GM21723 (cell line): ENCODE results near the gene STXBP6.

Experiments
- ATAC-seq: cut with Tn5 transposase; IDR thresholded peaks from one replicate; pipeline ENCODE4 v1.9.1; 2021; ENCODE audit warnings: mild to moderate bottlenecking, moderate library complexity; ENCODE audit not compliant: unreplicated experiment

STXBP6 gene

DNA sequence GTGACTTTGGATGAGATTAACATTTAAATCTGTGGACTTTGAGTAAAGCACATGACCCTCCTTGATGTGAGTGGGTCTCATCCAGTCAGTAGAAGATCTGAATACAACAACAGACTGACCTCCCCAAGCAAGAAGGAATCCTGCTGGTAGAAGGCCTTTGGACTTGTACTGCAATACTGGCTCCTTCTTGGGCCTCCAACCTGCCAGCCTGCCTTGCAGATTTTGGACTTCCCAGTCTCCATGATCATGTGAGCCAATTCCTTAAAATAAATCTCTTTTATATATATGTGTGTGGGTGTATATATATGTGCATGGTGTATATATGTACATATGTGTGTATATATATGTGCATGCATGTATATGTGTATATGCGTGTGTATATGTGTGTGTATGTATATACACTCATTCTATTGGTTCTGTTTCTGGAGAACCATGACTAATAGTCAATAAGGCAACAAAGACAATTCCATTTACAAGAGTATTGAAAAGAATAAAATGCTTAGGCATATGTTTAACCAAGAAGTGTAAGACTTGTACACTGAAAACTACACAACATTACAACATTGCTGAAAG is 183.8 kb downstream of the STXBP6 start:
- ATAC-seq = no peak

DNA sequence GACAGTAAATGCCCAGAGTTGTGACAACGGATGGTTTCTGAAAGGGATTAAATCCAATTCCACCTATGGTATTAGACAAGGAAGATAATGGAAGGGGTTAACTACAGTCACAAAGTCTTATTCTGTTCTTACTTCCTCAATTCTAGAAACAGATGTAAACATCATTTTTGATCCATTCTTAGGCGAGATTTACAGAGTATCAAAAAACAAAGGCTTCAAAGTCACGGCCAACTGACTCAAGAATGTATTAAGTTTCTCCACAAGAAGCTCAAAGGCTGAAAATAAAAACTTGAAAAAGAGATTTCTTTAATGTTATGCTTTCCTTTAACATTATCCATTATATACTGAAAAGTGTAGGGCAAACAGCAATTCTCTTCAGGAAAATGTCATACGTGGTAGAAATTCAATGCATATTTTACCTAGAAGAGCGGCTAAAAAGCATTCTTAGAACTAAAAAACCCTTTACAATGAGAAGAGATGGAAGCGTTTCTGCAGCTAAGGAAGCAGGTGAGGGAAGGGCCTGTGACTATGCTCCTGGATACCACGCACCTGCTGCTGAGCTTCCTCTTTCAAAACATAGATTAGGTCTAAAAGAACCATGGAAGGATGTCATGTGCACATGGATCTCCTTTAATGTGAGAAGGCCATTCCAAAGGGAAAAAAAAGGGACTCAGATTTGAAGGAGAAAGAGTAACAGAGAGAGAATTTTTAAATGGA is 185.8 kb downstream of the STXBP6 start:
- ATAC-seq = no peak

- ATAC-seq = no peak
These were observed 188.8 kb downstream of the STXBP6 start for GRCh38 chr14:24861083-24861630.

GRCh38 chr14:24859559-24859958 is 190.4 kb downstream of the STXBP6 start:
- no peak for ATAC-seq

GRCh38 chr14:24858684-24859083 is 191.3 kb downstream of the STXBP6 start:
- ATAC-seq = no peak

GRCh38 chr14:24858052-24858451 is 191.9 kb downstream of the STXBP6 start:
- no peak for ATAC-seq

DNA sequence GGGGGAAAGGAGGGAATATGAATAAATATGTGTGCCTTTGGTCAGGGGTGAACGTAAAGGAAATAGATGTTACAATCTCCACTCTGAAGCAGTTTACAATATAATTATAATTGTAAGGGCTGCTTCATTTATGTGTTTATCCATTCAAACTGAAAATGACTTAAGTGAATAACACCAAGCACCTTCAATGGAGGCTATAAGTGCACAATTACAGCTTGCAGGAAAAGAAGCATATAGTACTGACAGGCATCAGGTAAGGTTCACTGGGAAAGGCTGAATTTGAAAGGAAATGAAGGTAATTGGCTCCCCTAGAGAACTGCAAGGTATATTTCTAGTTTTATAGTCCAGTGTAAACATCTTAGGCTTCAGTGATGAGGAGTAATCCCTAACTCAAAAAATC is 192.7 kb downstream of the STXBP6 start:
- no peak for ATAC-seq

- ATAC-seq = no peak
These were observed 196.5 kb downstream of the STXBP6 start for GRCh38 chr14:24853446-24853845.

- ATAC-seq = no peak
These were observed 197.5 kb downstream of the STXBP6 start for GRCh38 chr14:24852312-24853060.

DNA sequence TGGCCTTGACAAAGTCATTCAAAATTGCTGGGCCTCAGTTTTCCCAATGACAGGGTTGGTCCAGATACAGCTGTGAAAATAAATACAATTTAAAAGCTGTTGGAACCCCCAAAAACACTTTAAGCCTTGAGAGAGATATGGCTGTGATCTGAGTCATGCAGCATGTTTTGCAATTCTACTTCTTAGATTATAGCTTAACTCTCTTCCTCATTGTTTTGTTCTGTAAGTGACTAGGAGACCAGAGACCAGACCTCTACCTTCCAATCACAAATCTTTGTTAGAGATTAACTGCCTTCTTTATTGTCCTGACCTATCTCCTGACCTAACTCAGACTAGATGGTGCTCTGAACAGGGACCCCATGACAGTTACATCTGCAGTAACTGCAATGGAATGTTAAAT is 198.1 kb downstream of the STXBP6 start:
- ATAC-seq = no peak

DNA sequence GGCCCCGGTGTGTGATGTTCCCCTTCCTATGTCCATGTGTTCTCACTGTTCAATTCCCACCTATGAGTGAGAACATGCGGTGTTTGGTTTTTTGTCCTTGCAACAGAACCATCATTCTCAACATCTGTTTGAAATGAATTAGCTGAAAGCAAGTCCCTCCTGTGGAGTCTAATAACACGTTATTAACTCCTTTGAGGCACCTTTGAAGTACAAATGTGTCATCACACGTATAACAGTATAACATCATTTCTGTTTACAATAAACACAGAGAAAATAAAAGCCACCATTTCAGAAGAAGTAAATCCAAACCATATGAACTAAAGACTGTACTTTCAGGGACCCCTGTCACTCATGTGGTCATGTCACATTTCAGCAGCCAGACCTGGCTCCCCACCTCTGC is 198.5 kb downstream of the STXBP6 start:
- ATAC-seq = no peak

DNA sequence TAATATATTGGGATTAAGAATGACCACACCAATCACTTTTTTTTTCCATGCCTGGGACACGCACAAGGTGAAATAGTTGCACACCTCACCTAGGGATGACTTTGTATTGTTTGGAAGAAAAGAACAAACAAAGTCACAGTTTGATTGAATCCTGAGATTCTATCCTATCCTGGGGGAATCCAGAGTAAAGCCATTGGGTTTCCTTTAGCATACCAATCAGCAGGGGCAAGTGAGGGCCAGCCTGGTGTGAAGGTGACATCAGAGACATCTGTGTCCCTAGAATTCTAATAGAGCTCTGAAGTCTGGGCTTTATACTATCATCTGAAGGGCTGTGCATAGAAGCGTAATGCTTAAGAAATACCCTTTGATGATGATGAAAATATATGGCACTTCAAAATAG is 199.9 kb downstream of the STXBP6 start:
- no peak for ATAC-seq

- no peak for ATAC-seq
These were observed 200.5 kb downstream of the STXBP6 start for GRCh38 chr14:24849471-24849870.

- ATAC-seq = no peak
These were observed 201.7 kb downstream of the STXBP6 start for GRCh38 chr14:24848102-24848790.

DNA sequence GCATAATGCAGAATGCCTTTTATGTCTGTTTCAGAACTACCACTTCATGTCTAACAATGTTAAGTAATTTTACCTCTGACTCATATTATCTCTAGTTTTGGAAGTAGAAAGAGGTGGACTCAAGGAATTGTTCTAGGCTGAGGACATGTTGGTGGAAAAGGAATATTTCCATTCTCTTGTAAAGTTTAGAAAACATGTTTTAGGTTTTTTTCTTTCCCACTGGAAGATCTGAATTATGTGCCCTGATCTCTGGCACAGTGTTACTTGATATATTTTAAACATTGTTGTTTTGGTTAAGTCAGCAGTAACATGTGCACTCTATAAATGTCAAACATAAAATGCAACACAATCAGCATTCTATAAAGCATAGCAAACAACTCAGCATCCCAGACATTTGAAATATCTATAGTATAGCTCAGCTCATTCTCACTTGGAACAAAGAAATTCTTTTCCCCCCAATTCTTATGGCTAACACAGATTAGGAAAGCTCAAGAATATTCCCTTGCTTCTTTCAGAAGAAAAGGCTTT is 202.3 kb downstream of the STXBP6 start:
- no peak for ATAC-seq

GRCh38 chr14:24846261-24846660 is 203.7 kb downstream of the STXBP6 start:
- ATAC-seq = no peak

GRCh38 chr14:24845851-24846250 is 204.1 kb downstream of the STXBP6 start:
- ATAC-seq = no peak

- ATAC-seq = no peak
These were observed 205.9 kb downstream of the STXBP6 start for GRCh38 chr14:24844011-24844410.

- peak; percentile 85 for ATAC-seq
These were observed 206.5 kb downstream of the STXBP6 start for GRCh38 chr14:24843494-24843893.

DNA sequence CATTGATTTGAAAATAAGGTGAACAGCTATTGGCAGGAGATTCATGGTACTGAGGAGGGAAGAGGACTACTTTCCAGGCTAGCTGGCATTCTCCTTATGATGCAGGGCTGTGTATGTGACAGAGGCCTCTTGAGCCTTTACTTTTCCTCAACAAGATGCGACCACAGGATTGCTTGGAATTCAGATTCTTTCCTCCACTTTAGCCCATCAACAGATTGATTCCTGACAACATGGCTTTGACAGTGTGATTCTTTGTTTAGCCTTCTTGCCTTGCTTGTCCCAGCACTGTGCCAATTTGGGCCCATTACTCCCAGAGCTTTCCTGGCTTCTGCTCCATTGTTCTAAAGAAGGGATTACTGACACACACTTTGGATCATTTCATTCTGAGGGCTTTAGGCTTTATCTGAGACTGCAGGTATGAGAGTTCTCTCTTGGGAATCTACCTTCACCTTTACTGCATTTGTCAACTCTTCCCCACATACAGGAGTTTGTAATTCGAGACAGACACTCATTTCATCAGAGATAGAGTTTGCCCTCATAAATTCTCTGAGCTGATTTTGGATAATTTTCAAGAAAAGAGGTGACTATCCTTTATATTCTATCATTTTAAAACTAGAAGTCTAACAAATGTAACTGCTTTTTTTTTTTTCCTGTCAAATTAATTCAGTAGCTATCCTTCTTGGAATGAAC is 209.6 kb downstream of the STXBP6 start:
- no peak for ATAC-seq
